GM21423 (cell line): ENCODE results near the gene CNOT2.

Experiments used
- ATAC-seq: cut with Tn5 transposase; IDR thresholded peaks from one replicate; pipeline ENCODE4 v1.9.1; 2021; ENCODE audit warnings: mild to moderate bottlenecking, moderate library complexity; ENCODE audit not compliant: unreplicated experiment

CNOT2 gene

GRCh38 chr12:70242695-70243509 is at the start of gene CNOT2:
CNOT2 (plus strand) TSS chr12:70243433; CDS start chr12:70278227, 34,794 bp downstream.
- peak; percentile 67 for ATAC-seq

- no peak for ATAC-seq
Measured at GRCh38 chr12:70194076-70194475, 49.2 kb upstream of the CNOT2 start.

- ATAC-seq: no peak
Measured at GRCh38 chr12:70196811-70197281, 46.4 kb upstream of the CNOT2 start.

- ATAC-seq: no peak
Measured at GRCh38 chr12:70197345-70197744, 45.9 kb upstream of the CNOT2 start.

- ATAC-seq: no peak
Measured at GRCh38 chr12:70213707-70214106, 29.5 kb upstream of the CNOT2 start.

GRCh38 chr12:70214972-70215617 is 28.1 kb upstream of the CNOT2 start:
- no peak for ATAC-seq

- no peak for ATAC-seq
Measured at GRCh38 chr12:70217416-70217815, 25.8 kb upstream of the CNOT2 start.

- no peak for ATAC-seq
Measured at GRCh38 chr12:70221626-70222025, 21.6 kb upstream of the CNOT2 start.

- no peak for ATAC-seq
Measured at GRCh38 chr12:70227911-70228310, 15.3 kb upstream of the CNOT2 start.

- ATAC-seq: no peak
Measured at GRCh38 chr12:70230934-70231606, 12.2 kb upstream of the CNOT2 start.

GRCh38 chr12:70236990-70237389 is 6.2 kb upstream of the CNOT2 start:
- no peak for ATAC-seq

- ATAC-seq: no peak
Measured at GRCh38 chr12:70240673-70241072, 2.6 kb upstream of the CNOT2 start.

- no peak for ATAC-seq
Measured at GRCh38 chr12:70241845-70242244, 1.4 kb upstream of the CNOT2 start.

- ATAC-seq: peak; percentile 47
Measured at GRCh38 chr12:70243510-70244371, 508 bp downstream of the CNOT2 start.

GRCh38 chr12:70244409-70244808 is 1.2 kb downstream of the CNOT2 start:
- no peak for ATAC-seq

GRCh38 chr12:70245458-70245857 is 2.2 kb downstream of the CNOT2 start:
- ATAC-seq: no peak

- ATAC-seq: no peak
Measured at GRCh38 chr12:70246580-70246979, 3.3 kb downstream of the CNOT2 start.

GRCh38 chr12:70247653-70248199 is 4.5 kb downstream of the CNOT2 start:
- no peak for ATAC-seq

- no peak for ATAC-seq
Measured at GRCh38 chr12:70248876-70249275, 5.6 kb downstream of the CNOT2 start.

- ATAC-seq: no peak
Measured at GRCh38 chr12:70249903-70250302, 6.7 kb downstream of the CNOT2 start.
